ENCODE data around the gene RANBP3. TPM values are rescaled to one million over a fixed set of nuclear protein-coding genes. Genes with fewer than 3 reads are reported as not detected.

RANBP3 gene
- total RNA-seq, 2 donors from 2014 or later: 77.4 to 81.4 TPM

DNA sequence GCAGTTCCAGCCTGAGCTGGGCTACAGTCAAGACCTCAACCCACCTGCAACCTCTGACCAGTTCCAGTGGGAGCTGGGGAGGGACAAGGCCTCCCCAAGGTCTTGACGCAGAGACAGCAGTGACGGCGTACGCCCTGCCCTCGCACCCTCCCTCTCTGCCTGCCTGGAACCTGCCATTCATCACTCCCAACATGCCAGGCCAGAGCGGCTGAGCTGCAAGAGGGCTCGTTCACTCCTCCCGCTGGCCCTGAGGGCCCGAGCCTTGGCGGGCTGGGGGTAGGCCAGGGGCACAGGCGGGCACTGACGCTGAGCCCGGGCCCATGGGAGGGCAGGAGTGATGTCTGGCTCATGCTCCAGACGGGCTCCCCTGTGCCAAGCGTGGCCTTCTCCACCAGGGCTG, 82.5 kb downstream of the RANBP3 start:
- Mint-ChIP-seq H3K36me3 (ENCODE audit: low read depth) (peaks cover 10% of the 10 kb centered on the region), H3K4me1 (peaks cover 3% of the 10 kb centered on the region), H3K27ac (no peak overlapping the region), H3K4me3 (no peak overlapping the region), H3K27me3 (ENCODE audit: insufficient read depth) (peaks cover 2% of the 10 kb centered on the region), H3K9me3 (no peaks in the 10 kb centered on the region)
- Histone ChIP-seq H3K9me3 (ENCODE audit: control insufficient read depth, low read length) (no peaks in the 10 kb centered on the region), H3K36me3 (ENCODE audit: control insufficient read depth, insufficient read depth, low read length) (no peaks in the 10 kb centered on the region), H3K27me3 (ENCODE audit: control insufficient read depth, insufficient read depth, low read length, poor library complexity, severe bottlenecking) (no peaks in the 10 kb centered on the region), H3K4me3 (ENCODE audit: low read length) (no peak overlapping the region), H3K27ac (ENCODE audit: low read depth, low read length) (no peak overlapping the region), H3K9ac (ENCODE audit: extremely low read depth, low read length, poor library complexity, severe bottlenecking) (no peak overlapping the region), H3K4me1 (ENCODE audit: control insufficient read depth, insufficient read depth, low read length) (no peaks in the 10 kb centered on the region)
- TF ChIP-seq, protein P1, sequence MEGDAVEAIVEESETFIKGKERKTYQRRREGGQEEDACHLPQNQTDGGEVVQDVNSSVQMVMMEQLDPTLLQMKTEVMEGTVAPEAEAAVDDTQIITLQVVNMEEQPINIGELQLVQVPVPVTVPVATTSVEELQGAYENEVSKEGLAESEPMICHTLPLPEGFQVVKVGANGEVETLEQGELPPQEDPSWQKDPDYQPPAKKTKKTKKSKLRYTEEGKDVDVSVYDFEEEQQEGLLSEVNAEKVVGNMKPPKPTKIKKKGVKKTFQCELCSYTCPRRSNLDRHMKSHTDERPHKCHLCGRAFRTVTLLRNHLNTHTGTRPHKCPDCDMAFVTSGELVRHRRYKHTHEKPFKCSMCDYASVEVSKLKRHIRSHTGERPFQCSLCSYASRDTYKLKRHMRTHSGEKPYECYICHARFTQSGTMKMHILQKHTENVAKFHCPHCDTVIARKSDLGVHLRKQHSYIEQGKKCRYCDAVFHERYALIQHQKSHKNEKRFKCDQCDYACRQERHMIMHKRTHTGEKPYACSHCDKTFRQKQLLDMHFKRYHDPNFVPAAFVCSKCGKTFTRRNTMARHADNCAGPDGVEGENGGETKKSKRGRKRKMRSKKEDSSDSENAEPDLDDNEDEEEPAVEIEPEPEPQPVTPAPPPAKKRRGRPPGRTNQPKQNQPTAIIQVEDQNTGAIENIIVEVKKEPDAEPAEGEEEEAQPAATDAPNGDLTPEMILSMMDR (conservative IDR thresholded peaks at IDR 0.05): no peak
- DNase-seq: no peak
- 85 to 100% methylated on average over 9 to 15 of the region's 15 CpGs for WGBS, 2 experiments (ENCODE audit: insufficient coverage in 1 of 2, insufficient read length in 1 of 2)

DNA sequence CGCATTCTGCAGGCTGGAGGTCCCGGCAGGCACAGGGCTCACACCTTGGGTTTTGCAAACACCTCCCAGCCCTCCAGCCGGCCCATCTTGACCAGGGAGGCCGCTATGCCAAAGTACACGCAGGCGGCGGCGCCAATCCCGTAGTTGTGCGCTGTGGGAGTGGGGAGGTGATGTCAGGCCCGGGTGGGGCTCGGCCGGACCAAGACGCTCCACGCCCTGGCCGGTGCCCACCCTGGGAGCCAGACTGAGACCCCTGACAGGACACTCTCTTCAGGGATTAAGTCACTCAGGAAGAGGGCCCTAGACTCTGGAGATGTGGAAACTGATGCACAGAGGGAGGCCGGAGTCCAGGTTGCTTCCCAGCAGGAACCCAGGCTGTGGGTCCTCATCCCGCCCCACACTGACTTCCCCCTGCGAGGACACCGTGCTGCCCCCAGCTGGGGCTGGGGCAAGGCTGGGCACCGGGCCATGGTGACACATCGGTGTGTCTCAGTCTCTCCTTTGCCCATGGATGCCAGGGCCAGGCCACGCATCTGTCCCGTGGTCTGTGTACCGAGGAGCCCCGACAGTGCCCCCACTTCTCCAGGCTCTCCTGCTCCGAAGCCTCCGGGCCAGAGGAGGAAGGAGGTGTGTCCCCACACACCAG, 83.1 kb downstream of the RANBP3 start:
- Histone ChIP-seq H3K4me1 (ENCODE audit: control insufficient read depth, insufficient read depth, low read length) (no peaks in the 10 kb centered on the region), H3K36me3 (ENCODE audit: control insufficient read depth, insufficient read depth, low read length) (no peaks in the 10 kb centered on the region), H3K9ac (ENCODE audit: extremely low read depth, low read length, poor library complexity, severe bottlenecking) (no peak overlapping the region), H3K9me3 (ENCODE audit: control insufficient read depth, low read length) (no peaks in the 10 kb centered on the region), H3K27me3 (ENCODE audit: control insufficient read depth, insufficient read depth, low read length, poor library complexity, severe bottlenecking) (no peaks in the 10 kb centered on the region), H3K27ac (ENCODE audit: low read depth, low read length) (no peak overlapping the region), H3K4me3 (ENCODE audit: low read length) (no peak overlapping the region)
- Mint-ChIP-seq H3K36me3 (ENCODE audit: low read depth) (peaks cover 5% of the 10 kb centered on the region), H3K4me1 (peaks cover 3% of the 10 kb centered on the region), H3K9me3 (no peaks in the 10 kb centered on the region), H3K4me3 (no peak overlapping the region), H3K27ac (no peak overlapping the region), H3K27me3 (ENCODE audit: insufficient read depth) (peaks cover 2% of the 10 kb centered on the region)
- WGBS, 2 experiments (ENCODE audit: insufficient coverage in 1 of 2, insufficient read length in 1 of 2): 92 to 94% methylated on average over 18 to 28 of the region's 28 CpGs
- DNase-seq: no peak
- TF ChIP-seq, protein P1 (conservative IDR thresholded peaks at IDR 0.05): no peak

DNA sequence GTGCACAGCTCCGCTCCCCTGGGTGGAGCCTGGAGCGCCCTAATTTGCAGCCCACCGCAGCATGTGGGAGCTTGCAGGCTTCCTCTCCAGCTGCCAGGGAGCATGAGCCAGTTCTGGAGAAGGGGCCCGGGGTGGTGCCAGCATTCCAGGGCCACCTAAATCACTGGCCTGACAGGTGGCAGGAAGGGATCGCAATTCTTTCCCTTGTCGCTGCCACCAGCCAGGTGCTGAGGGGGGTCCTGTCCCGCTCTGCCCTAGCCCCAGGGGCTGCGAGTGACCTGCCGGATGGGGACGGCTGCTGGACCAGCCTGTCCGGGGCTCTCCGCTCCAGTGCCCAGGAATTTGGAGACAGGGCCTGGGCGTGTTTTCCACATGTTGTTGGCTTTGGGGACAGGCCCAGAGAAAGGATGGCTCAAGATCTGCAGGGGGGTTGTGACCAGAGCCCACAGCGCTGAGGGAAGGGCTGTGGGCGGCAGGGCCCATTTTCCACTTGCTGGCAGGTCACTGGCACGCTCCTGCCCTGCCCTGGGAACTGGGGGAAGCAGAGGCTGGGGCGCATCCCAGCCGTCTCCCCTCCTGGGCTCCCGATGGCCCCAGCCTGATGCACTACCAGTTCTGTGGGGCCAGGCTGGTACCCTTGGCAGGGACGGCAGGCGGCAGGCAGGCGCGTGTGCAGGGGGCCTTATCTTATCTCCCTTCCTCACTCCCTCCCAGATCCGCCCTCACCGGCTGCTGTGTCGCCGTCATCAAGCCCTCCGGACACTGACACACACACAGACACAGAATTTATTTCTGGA, 83.8 kb downstream of the RANBP3 start:
- Histone ChIP-seq H3K9me3 (ENCODE audit: control insufficient read depth, low read length) (no peaks in the 10 kb centered on the region), H3K4me1 (ENCODE audit: control insufficient read depth, insufficient read depth, low read length) (no peaks in the 10 kb centered on the region), H3K4me3 (ENCODE audit: low read length) (no peak overlapping the region), H3K27me3 (ENCODE audit: control insufficient read depth, insufficient read depth, low read length, poor library complexity, severe bottlenecking) (no peaks in the 10 kb centered on the region), H3K9ac (ENCODE audit: extremely low read depth, low read length, poor library complexity, severe bottlenecking) (no peak overlapping the region), H3K36me3 (ENCODE audit: control insufficient read depth, insufficient read depth, low read length) (no peaks in the 10 kb centered on the region), H3K27ac (ENCODE audit: low read depth, low read length) (no peak overlapping the region)
- H3K36me3 Mint-ChIP-seq (ENCODE audit: low read depth): peaks cover 3% of the 10 kb centered on the region
- no peak overlapping the region for H3K4me3 Mint-ChIP-seq
- H3K9me3 Mint-ChIP-seq: no peaks in the 10 kb centered on the region
- WGBS, 2 experiments (ENCODE audit: insufficient coverage in 1 of 2, insufficient read length in 1 of 2): 89 to 95% methylated on average over 23 to 28 of the region's 28 CpGs
- peaks cover 2% of the 10 kb centered on the region for H3K27me3 Mint-ChIP-seq (ENCODE audit: insufficient read depth)
- TF ChIP-seq, protein P1 (conservative IDR thresholded peaks at IDR 0.05): no peak
- peaks cover 3% of the 10 kb centered on the region for H3K4me1 Mint-ChIP-seq
- no peak overlapping the region for H3K27ac Mint-ChIP-seq
- no peak for DNase-seq

All from endodermal cell (in vitro differentiated cells).